HEK293 (cell line): ENCODE measurements around the gene GJA10.

Experiments used
- CTCF ChIA-PET: fragments of 350-600 bp; formaldehyde crosslinking; extraction: SDS; loops from one replicate; lab custom pipeline; 2021; ENCODE audit warnings: antibody characterized with exemption; lab: Yijun Ruan, JAX
- POLR2A ChIA-PET: fragments of 300-600 bp; formaldehyde crosslinking; extraction: SDS; loops from one replicate; lab custom pipeline; 2020; ENCODE audit warnings: antibody characterized with exemption, inconsistent platforms; lab: Yijun Ruan, JAX
- H3K27ac ChIP-seq: fragments of 200-500 bp; sonication (Bioruptor generic); 2 replicates; pipeline ENCODE4 v1.5.1; 2014; ENCODE audit warnings: low read depth, low read length, control low read depth, inconsistent platforms; ENCODE audit errors: extremely low read depth
- H3K36me3 ChIP-seq, 2 experiments: fragments of 200-500 bp in 1 of 2; sonication (Bioruptor generic) in 1 of 2; 1 replicate in 1 of 2; 2 replicates in 1 of 2; pipeline ENCODE4 v1.5.1; 2014 to 2017; ENCODE audit warnings: inconsistent platforms in 2 of 2, low read length in 2 of 2; ENCODE audit not compliant: control insufficient read depth in 2 of 2, insufficient read depth in 1 of 2
- H3K4me1 ChIP-seq: fragments of 200-500 bp; sonication (Bioruptor generic); 2 replicates; pipeline ENCODE4 v1.5.1; 2014; ENCODE audit warnings: mild to moderate bottlenecking, low read length, inconsistent platforms; ENCODE audit not compliant: control insufficient read depth, insufficient read depth
- H3K4me3 ChIP-seq: 2 replicates; pipeline ENCODE4 v1.5.1; 2011; ENCODE audit warnings: low read depth, mild to moderate bottlenecking, control low read depth, low read length, moderate library complexity
- H3K9me3 ChIP-seq: fragments of 200-500 bp; sonication (Bioruptor generic); 2 replicates; pipeline ENCODE4 v1.5.1; 2014; ENCODE audit warnings: low read depth, low read length, inconsistent platforms; ENCODE audit not compliant: control insufficient read depth, insufficient read depth
- BCL11A ChIP-seq: fragments of 450-650 bp; formaldehyde crosslinking; IDR thresholded peaks from 2 replicates; pipeline ENCODE4 v1.5.1; 2016; ENCODE audit warnings: low read depth, missing biosample characterization, missing genetic modification characterization
- HIC1 ChIP-seq: fragments of 450-650 bp; formaldehyde crosslinking; IDR thresholded peaks from 2 replicates; pipeline ENCODE4 v1.5.1; 2016; ENCODE audit warnings: missing biosample characterization, missing genetic modification characterization
- INSM2 ChIP-seq: fragments of 450-650 bp; formaldehyde crosslinking; IDR thresholded peaks from 2 replicates; pipeline ENCODE4 v1.5.1; 2016; ENCODE audit warnings: missing biosample characterization, missing genetic modification characterization
- KLF10 ChIP-seq: fragments of 450-650 bp; IDR thresholded peaks from 2 replicates; pipeline ENCODE4 v1.5.1; 2018; ENCODE audit warnings: missing biosample characterization, mild to moderate bottlenecking, missing genetic modification characterization
- KLF16 ChIP-seq: fragments of 450-650 bp; formaldehyde crosslinking; IDR thresholded peaks from 2 replicates; pipeline ENCODE4 v1.5.1; 2017; ENCODE audit warnings: missing biosample characterization, missing genetic modification characterization
- KLF7 ChIP-seq: fragments of 450-650 bp; formaldehyde crosslinking; IDR thresholded peaks from 2 replicates; pipeline ENCODE4 v1.5.1; 2016; ENCODE audit warnings: missing biosample characterization, missing genetic modification characterization, borderline replicate concordance
- ZBTB10 ChIP-seq: fragments of 450-650 bp; formaldehyde crosslinking; IDR thresholded peaks from 2 replicates; pipeline ENCODE4 v1.5.1; 2016; ENCODE audit warnings: missing biosample characterization, missing genetic modification characterization
- ZFP3 ChIP-seq: fragments of 450-650 bp; formaldehyde crosslinking; IDR thresholded peaks from 2 replicates; pipeline ENCODE4 v1.5.1; 2016; ENCODE audit warnings: low read depth, missing biosample characterization, missing genetic modification characterization
- ZNF138 ChIP-seq: fragments of 450-650 bp; formaldehyde crosslinking; IDR thresholded peaks from 2 replicates; pipeline ENCODE4 v1.5.1; 2016; ENCODE audit warnings: missing biosample characterization, missing genetic modification characterization, borderline replicate concordance
- ZNF184 ChIP-seq: fragments of 450-650 bp; IDR thresholded peaks from 2 replicates; pipeline ENCODE4 v1.5.1; 2018; ENCODE audit warnings: missing biosample characterization, mild to moderate bottlenecking, missing genetic modification characterization
- ZNF23 ChIP-seq: fragments of 450-650 bp; formaldehyde crosslinking; IDR thresholded peaks from 2 replicates; pipeline ENCODE4 v1.5.1; 2016; ENCODE audit warnings: missing biosample characterization, missing genetic modification characterization, borderline replicate concordance
- ZNF274 ChIP-seq, 2 experiments: fragments of 200-500 bp in 1 of 2; fragments of 450-650 bp in 1 of 2; sonication (Bioruptor generic) in 1 of 2; formaldehyde crosslinking in 1 of 2; IDR thresholded peaks; 2 replicates each; pipeline versions ENCODE4 v1.5.1 to v1.6.1; 2014 to 2016; ENCODE audit warnings: borderline replicate concordance in 1 of 2, inconsistent platforms in 1 of 2, low read length in 1 of 2, missing biosample characterization in 1 of 2, missing genetic modification characterization in 1 of 2
- ZNF292 ChIP-seq: fragments of 450-650 bp; formaldehyde crosslinking; IDR thresholded peaks from 2 replicates; pipeline ENCODE4 v1.5.1; 2016; ENCODE audit warnings: low read depth, missing biosample characterization, missing genetic modification characterization, borderline replicate concordance
- ZNF311 ChIP-seq: fragments of 450-650 bp; formaldehyde crosslinking; IDR thresholded peaks from 2 replicates; pipeline ENCODE4 v1.5.1; 2017; ENCODE audit warnings: missing biosample characterization, missing genetic modification characterization, borderline replicate concordance
- ZNF335 ChIP-seq: fragments of 450-650 bp; formaldehyde crosslinking; conservative IDR thresholded peaks from 2 replicates; pipeline ENCODE4 v1.5.1; 2016; ENCODE audit warnings: missing biosample characterization, missing genetic modification characterization
- ZNF37A ChIP-seq: fragments of 450-650 bp; IDR thresholded peaks from 2 replicates; pipeline ENCODE4 v1.5.1; 2018; ENCODE audit warnings: missing biosample characterization, missing genetic modification characterization
- ZNF394 ChIP-seq: fragments of 450-650 bp; formaldehyde crosslinking; IDR thresholded peaks from 2 replicates; pipeline ENCODE4 v1.5.1; 2016; ENCODE audit warnings: missing biosample characterization, missing genetic modification characterization, mild to moderate bottlenecking, moderate library complexity, borderline replicate concordance
- ZNF423 ChIP-seq: fragments of 450-650 bp; formaldehyde crosslinking; IDR thresholded peaks from 2 replicates; pipeline ENCODE4 v1.5.1; 2016; ENCODE audit warnings: missing biosample characterization, missing genetic modification characterization
- ZNF529 ChIP-seq: fragments of 450-650 bp; formaldehyde crosslinking; IDR thresholded peaks from 2 replicates; pipeline ENCODE4 v1.5.1; 2017; ENCODE audit warnings: missing genetic modification characterization, missing biosample characterization; ENCODE audit not compliant: insufficient replicate concordance
- ZNF548 ChIP-seq: fragments of 450-650 bp; formaldehyde crosslinking; IDR thresholded peaks from 2 replicates; pipeline ENCODE4 v1.5.1; 2016; ENCODE audit warnings: missing biosample characterization, missing genetic modification characterization
- ZNF571 ChIP-seq: fragments of 450-650 bp; formaldehyde crosslinking; IDR thresholded peaks from 2 replicates; pipeline ENCODE4 v1.5.0; 2017; ENCODE audit warnings: missing biosample characterization, missing genetic modification characterization
- ZNF580 ChIP-seq: fragments of 450-650 bp; formaldehyde crosslinking; IDR thresholded peaks from 2 replicates; pipeline ENCODE4 v1.5.1; 2016; ENCODE audit warnings: missing biosample characterization, missing genetic modification characterization
- ZNF629 ChIP-seq: fragments of 450-650 bp; formaldehyde crosslinking; IDR thresholded peaks from 2 replicates; pipeline ENCODE4 v1.5.1; 2017; ENCODE audit warnings: missing biosample characterization, missing genetic modification characterization
- ZNF660 ChIP-seq: fragments of 450-650 bp; IDR thresholded peaks from 2 replicates; pipeline ENCODE4 v1.5.1; 2018; ENCODE audit warnings: missing biosample characterization, mild to moderate bottlenecking, missing genetic modification characterization
- ZNF707 ChIP-seq: fragments of 450-650 bp; formaldehyde crosslinking; IDR thresholded peaks from 2 replicates; pipeline ENCODE4 v1.5.1; 2016; ENCODE audit warnings: missing biosample characterization, missing genetic modification characterization
- ZSCAN4 ChIP-seq: fragments of 450-650 bp; formaldehyde crosslinking; IDR thresholded peaks from 2 replicates; pipeline ENCODE4 v1.5.1; 2017; ENCODE audit warnings: missing biosample characterization, missing genetic modification characterization

GJA10 gene

GRCh38 chr6:89917801-89918366, 23.6 kb downstream of the GJA10 start:
- Histone ChIP-seq H3K4me3 (no peak overlapping the region), H3K36me3 (no peaks in the 10 kb centered on the region), H3K9me3 (no peaks in the 10 kb centered on the region), H3K4me1 (no peaks in the 10 kb centered on the region), H3K27ac (no peak overlapping the region)
- POLR2A ChIA-PET = interaction anchor here (0.6 kb wide), 1 partner anchor 77 kb away, joined by 8 read pairs; no protein-coding TSS in a partner anchor
- CTCF ChIA-PET = interaction anchor here (0.7 to 1.8 kb wide), 2 partner anchors 27 to 512 kb away, joined by 3 to 4 read pairs; no protein-coding TSS in a partner anchor
- no peak for TF ChIP-seq KLF10 (tag by site-specific recombination)
- no peak for TF ChIP-seq ZSCAN4 (tag by site-specific recombination)
- no peak for TF ChIP-seq ZNF548 (tag by site-specific recombination)
- no peak for TF ChIP-seq ZNF335
- no peak for TF ChIP-seq ZNF23
- no peak for TF ChIP-seq ZNF311 (tag by site-specific recombination)
- TF ChIP-seq ZNF423 (tag by site-specific recombination) = no peak
- no peak for TF ChIP-seq ZNF707
- TF ChIP-seq INSM2 (tag by site-specific recombination) = no peak
- TF ChIP-seq ZNF629 (tag by site-specific recombination) = no peak
- no peak for TF ChIP-seq BCL11A (tag by site-specific recombination)
- TF ChIP-seq ZNF580 (tag by site-specific recombination) = no peak
- TF ChIP-seq ZNF660 (tag by site-specific recombination) = no peak
- TF ChIP-seq KLF16 (tag by site-specific recombination) = no peak
- no peak for TF ChIP-seq ZNF571 (tag by site-specific recombination)

- Histone ChIP-seq H3K4me3 (no peak overlapping the region), H3K27ac (no peak overlapping the region), H3K4me1 (no peaks in the 10 kb centered on the region), H3K36me3 (no peaks in the 10 kb centered on the region), H3K9me3 (no peaks in the 10 kb centered on the region)
- POLR2A ChIA-PET = no interaction called here
- CTCF ChIA-PET = interaction anchor here (0.6 to 1.0 kb wide), 4 partner anchors 19 to 404 kb away, joined by 3 to 6 read pairs (median 4); no protein-coding TSS in a partner anchor
- no peak for TF ChIP-seq KLF16 (tag by site-specific recombination)
- TF ChIP-seq ZNF274 (IDR thresholded peaks at IDR 0.05; ENCODE audit: low read length) = no peak
- no peak for TF ChIP-seq ZNF274 (tag by site-specific recombination; IDR thresholded peaks at IDR 0.05; ENCODE audit: borderline replicate concordance)
- TF ChIP-seq ZNF292 (tag by site-specific recombination) = no peak
- TF ChIP-seq ZNF529 = no peak
- no peak for TF ChIP-seq ZBTB10 (tag by site-specific recombination)
- TF ChIP-seq ZNF37A (tag by site-specific recombination) = no peak
- TF ChIP-seq HIC1 (tag by site-specific recombination) = no peak
- TF ChIP-seq ZNF184 = no peak
- TF ChIP-seq KLF7 (tag by site-specific recombination) = no peak
- no peak for TF ChIP-seq KLF10 (tag by site-specific recombination)
- no peak for TF ChIP-seq ZFP3 (tag by site-specific recombination)
- TF ChIP-seq ZNF138 (tag by site-specific recombination) = no peak
- no peak for TF ChIP-seq ZNF394 (tag by site-specific recombination)
These were observed 26.9 kb downstream of the GJA10 start for GRCh38 chr6:89921197-89921596.
